ENCODE results near the gene ITGAV.

The ITGAV gene

DNA sequence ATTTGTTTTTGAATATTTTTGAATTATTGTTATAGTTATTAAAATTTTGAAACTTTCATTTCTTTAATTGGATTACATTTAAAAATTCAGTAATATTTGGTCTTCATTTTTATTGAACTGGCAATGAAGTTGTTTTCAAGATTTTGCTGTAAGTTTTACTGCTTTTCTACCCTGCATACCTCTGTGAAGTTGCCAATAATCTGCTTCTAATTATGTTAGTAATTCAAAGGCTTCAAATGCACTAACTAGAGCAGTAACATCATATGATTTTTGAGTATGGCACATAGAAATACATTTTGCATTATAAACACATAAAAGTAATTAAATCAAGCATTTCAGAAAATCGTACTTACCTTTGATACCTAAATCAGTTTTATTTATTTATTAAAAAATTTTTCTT, 63.7 kb downstream of the ITGAV start:
- H3K4me3 ChIP-seq (ENCODE audit: low read depth, low read length): no peak overlapping the region
- DNase-seq (ENCODE audit: low read depth, low spot score): no peak
- CTCF ChIA-PET: no interaction called here
- POLR2A ChIA-PET: no interaction called here
- TF ChIP-seq, protein P1, sequence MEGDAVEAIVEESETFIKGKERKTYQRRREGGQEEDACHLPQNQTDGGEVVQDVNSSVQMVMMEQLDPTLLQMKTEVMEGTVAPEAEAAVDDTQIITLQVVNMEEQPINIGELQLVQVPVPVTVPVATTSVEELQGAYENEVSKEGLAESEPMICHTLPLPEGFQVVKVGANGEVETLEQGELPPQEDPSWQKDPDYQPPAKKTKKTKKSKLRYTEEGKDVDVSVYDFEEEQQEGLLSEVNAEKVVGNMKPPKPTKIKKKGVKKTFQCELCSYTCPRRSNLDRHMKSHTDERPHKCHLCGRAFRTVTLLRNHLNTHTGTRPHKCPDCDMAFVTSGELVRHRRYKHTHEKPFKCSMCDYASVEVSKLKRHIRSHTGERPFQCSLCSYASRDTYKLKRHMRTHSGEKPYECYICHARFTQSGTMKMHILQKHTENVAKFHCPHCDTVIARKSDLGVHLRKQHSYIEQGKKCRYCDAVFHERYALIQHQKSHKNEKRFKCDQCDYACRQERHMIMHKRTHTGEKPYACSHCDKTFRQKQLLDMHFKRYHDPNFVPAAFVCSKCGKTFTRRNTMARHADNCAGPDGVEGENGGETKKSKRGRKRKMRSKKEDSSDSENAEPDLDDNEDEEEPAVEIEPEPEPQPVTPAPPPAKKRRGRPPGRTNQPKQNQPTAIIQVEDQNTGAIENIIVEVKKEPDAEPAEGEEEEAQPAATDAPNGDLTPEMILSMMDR (IDR thresholded peaks at IDR 0.05; ENCODE audit: insufficient read depth, low read length, missing control alignments): no peak

DNA sequence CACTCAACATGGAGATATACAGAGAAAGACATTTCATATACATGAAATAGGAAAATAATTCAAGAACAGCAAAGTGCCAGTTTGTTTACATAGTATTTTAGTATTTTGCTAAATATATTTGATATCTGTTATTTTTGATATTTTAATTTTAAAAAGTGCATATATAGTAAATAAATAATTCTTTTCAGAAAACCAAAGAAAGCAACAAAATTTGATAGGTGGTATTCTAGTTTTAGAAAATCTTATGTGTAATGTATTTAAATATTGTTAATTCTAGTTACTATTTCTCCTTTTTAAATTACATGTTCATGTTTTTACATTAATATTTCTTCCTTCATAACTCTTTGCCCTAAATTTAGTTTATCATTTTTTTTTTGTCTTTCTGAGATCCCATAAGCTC, 69.5 kb downstream of the ITGAV start:
- no peak for DNase-seq (ENCODE audit: low read depth, low spot score)

DNA sequence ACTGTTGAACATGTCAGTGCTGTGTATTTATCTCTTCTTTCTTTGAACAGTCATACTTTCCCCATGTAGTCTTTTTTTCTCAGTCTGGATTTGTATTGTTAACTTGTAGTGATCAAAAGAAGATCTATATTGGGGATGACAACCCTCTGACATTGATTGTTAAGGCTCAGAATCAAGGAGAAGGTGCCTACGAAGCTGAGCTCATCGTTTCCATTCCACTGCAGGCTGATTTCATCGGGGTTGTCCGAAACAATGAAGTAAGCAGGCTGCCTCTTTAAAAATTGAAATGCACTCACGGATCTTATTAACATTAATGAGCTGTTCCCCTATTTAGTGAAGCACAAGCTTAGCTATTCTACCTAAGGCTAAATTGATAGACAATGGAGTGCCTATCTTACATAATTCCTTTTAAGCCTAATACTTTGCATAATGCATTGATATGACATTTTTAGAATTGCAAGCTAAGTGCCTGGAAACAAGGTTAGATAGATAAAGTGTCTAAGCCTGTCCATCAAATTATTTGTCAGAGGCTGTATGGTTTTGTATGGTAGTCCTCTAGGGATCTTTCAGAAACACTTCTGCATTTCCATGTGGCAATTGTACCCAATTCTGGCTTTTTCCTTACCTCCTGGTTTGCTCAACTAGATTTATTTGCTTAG, 74.7 kb downstream of the ITGAV start:
- ChIA-PET POLR2A (no interaction called here), CTCF (interaction anchor here (1.2 to 1.9 kb wide), 3 partner anchors 10 to 161 kb away, joined by 3 to 7 read pairs (median 4); no protein-coding TSS in a partner anchor)
- no peak overlapping the region for H3K4me3 ChIP-seq (ENCODE audit: low read depth, low read length)
- no peak for DNase-seq (ENCODE audit: low read depth, low spot score)
- TF ChIP-seq, protein P1 (IDR thresholded peaks at IDR 0.05; ENCODE audit: insufficient read depth, low read length, missing control alignments): no peak

More for the DNA sequence above, 69.5 kb downstream of the ITGAV start:
- ChIA-PET POLR2A (no interaction called here), CTCF (interaction anchor here (0.6 kb wide), 1 partner anchor 844 kb away, joined by 4 read pairs; no protein-coding TSS in a partner anchor)
- no peak overlapping the region for H3K4me3 ChIP-seq (ENCODE audit: low read depth, low read length)
- TF ChIP-seq, protein P1 (IDR thresholded peaks at IDR 0.05; ENCODE audit: insufficient read depth, low read length, missing control alignments): no peak

DNA sequence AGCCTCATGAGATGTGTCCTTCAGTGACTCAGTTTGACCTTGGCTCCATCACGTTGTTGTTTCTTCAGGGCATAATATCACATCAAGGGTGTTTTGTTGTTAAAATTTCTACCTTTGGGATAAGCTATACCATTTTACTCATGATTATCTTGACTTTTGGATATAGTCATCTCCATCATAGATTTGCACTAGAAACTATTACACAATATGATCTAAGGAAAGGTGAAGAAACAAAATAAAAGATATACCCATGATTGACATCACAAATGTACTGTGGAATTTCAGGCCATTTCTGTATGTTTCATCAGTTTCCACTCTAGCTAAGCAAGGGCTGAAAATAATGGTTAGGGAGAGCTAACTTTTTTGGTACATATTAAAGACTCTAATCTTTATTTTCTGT, 79.3 kb downstream of the ITGAV start:
- DNase-seq (ENCODE audit: low read depth, low spot score): no peak
- TF ChIP-seq, protein P1 (IDR thresholded peaks at IDR 0.05; ENCODE audit: insufficient read depth, low read length, missing control alignments): no peak
- no peak overlapping the region for H3K4me3 ChIP-seq (ENCODE audit: low read depth, low read length)
- POLR2A ChIA-PET: no interaction called here
- CTCF ChIA-PET: no interaction called here

DNA sequence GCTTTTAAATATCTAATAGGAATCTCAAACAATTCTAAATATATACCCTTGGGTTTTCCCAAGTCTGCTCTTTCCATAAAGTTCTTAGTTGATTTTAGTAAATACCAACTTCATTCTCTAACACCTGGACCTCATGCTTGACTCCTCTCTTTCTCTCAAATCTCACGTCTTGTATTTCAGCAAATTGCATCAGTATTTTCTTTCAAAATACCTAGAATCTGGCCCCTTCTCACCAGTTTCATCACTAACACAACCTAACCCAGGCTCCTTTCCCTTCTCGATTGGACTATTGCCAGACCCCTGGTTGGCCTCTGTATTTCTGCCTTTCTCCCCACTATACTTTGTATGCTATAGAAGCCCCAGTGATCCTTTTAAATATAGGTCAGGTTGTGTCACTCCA, 81.0 kb downstream of the ITGAV start:
- H3K4me3 ChIP-seq (ENCODE audit: low read depth, low read length): no peak overlapping the region
- no peak for DNase-seq (ENCODE audit: low read depth, low spot score)
- TF ChIP-seq, protein P1 (IDR thresholded peaks at IDR 0.05; ENCODE audit: insufficient read depth, low read length, missing control alignments): no peak
- POLR2A ChIA-PET: no interaction called here
- CTCF ChIA-PET: no interaction called here

DNA sequence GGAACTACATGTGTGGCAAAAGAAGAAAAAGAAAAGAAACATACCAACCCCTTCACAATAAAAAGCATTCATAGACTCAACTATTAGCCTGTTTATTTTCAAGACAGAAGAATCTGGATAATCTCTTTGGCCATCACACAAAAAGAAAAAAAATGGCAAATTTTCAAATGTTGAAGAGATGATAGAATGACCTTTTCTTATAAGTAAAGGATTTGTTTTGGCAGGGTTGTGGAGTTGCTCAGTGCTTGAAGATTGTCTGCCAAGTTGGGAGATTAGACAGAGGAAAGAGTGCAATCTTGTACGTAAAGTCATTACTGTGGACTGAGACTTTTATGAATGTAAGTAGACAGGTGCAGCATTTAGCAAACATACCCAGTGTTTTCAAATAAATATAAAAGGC, 85.5 kb downstream of the ITGAV start:
- no peak overlapping the region for H3K4me3 ChIP-seq (ENCODE audit: low read depth, low read length)
- DNase-seq (ENCODE audit: low read depth, low spot score): no peak
- TF ChIP-seq, protein P1 (IDR thresholded peaks at IDR 0.05; ENCODE audit: insufficient read depth, low read length, missing control alignments): no peak
- POLR2A ChIA-PET: no interaction called here
- CTCF ChIA-PET: no interaction called here
